ENCODE data around the gene FAM163B. TPM values are rescaled to one million over a fixed set of nuclear protein-coding genes. Genes with fewer than 3 reads are reported as not detected.

FAM163B gene
- total and polyA plus RNA-seq, 8 donors: 0.23 to 2.7 (median 1.7) TPM; not detected in 1

DNA sequence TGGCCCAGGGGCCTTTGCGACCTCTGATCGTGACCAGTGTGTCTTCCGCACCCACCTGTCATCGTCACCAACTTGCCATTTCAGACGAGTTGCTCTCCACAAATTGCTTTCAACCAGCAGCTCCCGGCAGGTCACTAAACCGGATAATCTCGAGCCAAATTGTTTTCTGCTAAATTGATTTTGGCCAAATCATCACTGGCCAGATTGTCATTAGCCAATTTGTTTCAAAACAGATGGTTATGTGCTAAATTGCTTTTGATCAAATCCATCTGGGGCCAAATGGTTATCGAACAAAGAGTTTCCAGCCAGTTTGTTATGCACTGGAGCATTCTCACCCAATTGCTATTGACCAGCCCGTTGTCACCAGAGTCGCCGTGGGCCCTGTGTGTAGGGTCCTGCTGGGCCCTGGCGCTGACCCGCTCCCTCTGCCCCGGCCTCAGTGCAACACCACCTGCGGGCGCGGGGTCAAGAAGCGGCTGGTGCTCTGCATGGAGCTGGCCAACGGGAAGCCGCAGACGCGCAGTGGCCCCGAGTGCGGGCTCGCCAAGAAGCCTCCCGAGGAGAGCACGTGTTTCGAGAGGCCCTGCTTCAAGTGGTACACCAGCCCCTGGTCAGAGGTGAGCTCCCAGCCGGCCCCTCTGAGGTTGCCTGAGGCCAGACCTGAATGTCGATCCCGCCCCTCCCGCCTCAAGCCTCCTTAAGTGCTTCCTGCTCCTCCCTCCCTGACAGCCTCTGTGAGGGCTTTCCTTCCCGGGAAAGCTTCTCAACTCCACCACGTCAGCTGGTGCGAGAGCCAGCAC lies 39.1 kb downstream of the FAM163B start:
- DNase-seq (peak in 2 of 4 donors; percentile 51 to 78), ATAC-seq (peak; percentile 88)
- Histone ChIP-seq H3K27me3 (no peaks in the 10 kb centered on the region), H3K36me3 (no peaks in the 10 kb centered on the region), H3K9me3 (no peaks in the 10 kb centered on the region), H3K4me1 (peaks cover 7 to 12% of the 10 kb centered on the region in 2 donors), H3K27ac (no peak overlapping the region), H3K4me3 (no peak overlapping the region)
- TF ChIP-seq, protein P1, sequence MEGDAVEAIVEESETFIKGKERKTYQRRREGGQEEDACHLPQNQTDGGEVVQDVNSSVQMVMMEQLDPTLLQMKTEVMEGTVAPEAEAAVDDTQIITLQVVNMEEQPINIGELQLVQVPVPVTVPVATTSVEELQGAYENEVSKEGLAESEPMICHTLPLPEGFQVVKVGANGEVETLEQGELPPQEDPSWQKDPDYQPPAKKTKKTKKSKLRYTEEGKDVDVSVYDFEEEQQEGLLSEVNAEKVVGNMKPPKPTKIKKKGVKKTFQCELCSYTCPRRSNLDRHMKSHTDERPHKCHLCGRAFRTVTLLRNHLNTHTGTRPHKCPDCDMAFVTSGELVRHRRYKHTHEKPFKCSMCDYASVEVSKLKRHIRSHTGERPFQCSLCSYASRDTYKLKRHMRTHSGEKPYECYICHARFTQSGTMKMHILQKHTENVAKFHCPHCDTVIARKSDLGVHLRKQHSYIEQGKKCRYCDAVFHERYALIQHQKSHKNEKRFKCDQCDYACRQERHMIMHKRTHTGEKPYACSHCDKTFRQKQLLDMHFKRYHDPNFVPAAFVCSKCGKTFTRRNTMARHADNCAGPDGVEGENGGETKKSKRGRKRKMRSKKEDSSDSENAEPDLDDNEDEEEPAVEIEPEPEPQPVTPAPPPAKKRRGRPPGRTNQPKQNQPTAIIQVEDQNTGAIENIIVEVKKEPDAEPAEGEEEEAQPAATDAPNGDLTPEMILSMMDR (IDR thresholded peaks at IDR 0.05): no peak
- intact Hi-C loops (cut with DNase I): no loop called here

GRCh38 chr9:133569121-133569785 lies 39.9 kb downstream of the FAM163B start:
- TF ChIP-seq, protein P1 (IDR thresholded peaks at IDR 0.05): no peak
- no peak for DNase-seq
- intact Hi-C loops (cut with DNase I): no loop called here
- Histone ChIP-seq H3K4me3 (no peak overlapping the region), H3K27ac (no peak overlapping the region), H3K4me1 (peaks cover 7 to 12% of the 10 kb centered on the region in 2 donors), H3K27me3 (no peaks in the 10 kb centered on the region), H3K36me3 (no peaks in the 10 kb centered on the region), H3K9me3 (no peaks in the 10 kb centered on the region)
- ATAC-seq: no peak

DNA sequence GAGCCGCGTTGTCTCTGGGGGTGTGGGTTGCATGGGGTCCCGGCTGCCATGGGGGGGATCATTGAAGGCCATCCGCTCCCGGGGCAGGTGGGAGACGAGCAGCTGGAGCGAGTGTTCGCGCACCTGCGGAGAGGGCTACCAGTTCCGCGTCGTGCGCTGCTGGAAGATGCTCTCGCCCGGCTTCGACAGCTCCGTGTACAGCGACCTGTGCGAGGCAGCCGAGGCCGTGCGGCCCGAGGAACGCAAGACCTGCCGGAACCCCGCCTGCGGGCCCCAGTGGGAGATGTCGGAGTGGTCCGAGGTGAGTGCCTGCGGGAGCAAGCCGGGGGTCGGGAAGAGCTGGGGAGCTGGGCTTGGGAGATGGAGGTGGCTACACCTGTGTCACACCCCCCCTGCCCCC lies 41.0 kb downstream of the FAM163B start:
- no peaks in the 10 kb centered on the region for H3K27me3 ChIP-seq
- ATAC-seq: no peak
- TF ChIP-seq, protein P1 (IDR thresholded peaks at IDR 0.05): no peak
- H3K4me1 ChIP-seq: peaks cover 9 to 16% of the 10 kb centered on the region in 2 donors
- H3K36me3 ChIP-seq: no peaks in the 10 kb centered on the region
- intact Hi-C loops (cut with DNase I): no loop called here
- DNase-seq: no peak
- no peak overlapping the region for H3K4me3 ChIP-seq
- no peak overlapping the region for H3K27ac ChIP-seq
- no peaks in the 10 kb centered on the region for H3K9me3 ChIP-seq

GRCh38 chr9:133566817-133567216 lies 42.4 kb downstream of the FAM163B start:
- intact Hi-C loops (cut with DNase I): no loop called here
- no peaks in the 10 kb centered on the region for H3K36me3 ChIP-seq
- H3K4me1 ChIP-seq: peaks cover 6 to 11% of the 10 kb centered on the region in 2 donors
- H3K27ac ChIP-seq: no peak overlapping the region
- no peak for DNase-seq
- no peaks in the 10 kb centered on the region for H3K27me3 ChIP-seq
- H3K9me3 ChIP-seq: no peaks in the 10 kb centered on the region
- TF ChIP-seq, protein P1 (IDR thresholded peaks at IDR 0.05): no peak
- H3K4me3 ChIP-seq: no peak overlapping the region
- ATAC-seq: no peak

GRCh38 chr9:133566382-133566781 lies 42.8 kb downstream of the FAM163B start:
- intact Hi-C loops (cut with DNase I): no loop called here
- H3K9me3 ChIP-seq: no peaks in the 10 kb centered on the region
- no peak overlapping the region for H3K27ac ChIP-seq
- TF ChIP-seq, protein P1 (IDR thresholded peaks at IDR 0.05): no peak
- H3K36me3 ChIP-seq: no peaks in the 10 kb centered on the region
- DNase-seq (no peak), ATAC-seq (no peak)
- H3K27me3 ChIP-seq: no peaks in the 10 kb centered on the region
- no peak overlapping the region for H3K4me3 ChIP-seq
- peaks cover 6 to 11% of the 10 kb centered on the region in 2 donors for H3K4me1 ChIP-seq

Data from left lung (tissue), 10 donors.